Esophagus muscularis mucosa (tissue), 4 donors: ENCODE measurements around the gene KHDC1L. TPM values are rescaled to one million over a fixed set of nuclear protein-coding genes. Genes with fewer than 3 reads are reported as not detected.

Experiments used
- DNase-seq: peaks from one replicate; pipeline ENCODE4 v3.0.0-alpha.2; 2017; ENCODE audit errors: extremely low spot score
- H3K27ac ChIP-seq, 4 donors: fragments of 200-600 bp; sonication (generic); replicated peaks in 1 of 4; 1 replicate in 3 of 4; 2 replicates in 1 of 4; pipeline ENCODE4 v1.5.1; 2016 to 2019; ENCODE audit warnings: mild to moderate bottlenecking in 1 of 4
- H3K27me3 ChIP-seq, 4 donors: fragments of 200-600 bp; sonication (generic); one replicate each; pipeline versions ENCODE4 v1.5.1 to v1.6.0; 2016 to 2019
- H3K36me3 ChIP-seq, 4 donors: fragments of 200-600 bp; sonication (generic); one replicate each; pipeline ENCODE4 v1.5.1; 2016 to 2019
- H3K4me1 ChIP-seq, 4 donors: fragments of 200-600 bp; sonication (generic); one replicate each; pipeline ENCODE4 v1.5.1; 2016 to 2019
- H3K4me3 ChIP-seq, 4 donors: fragments of 200-600 bp; sonication (generic); 1 replicate in 2 of 4; 2 replicates in 2 of 4; pipeline ENCODE4 v1.5.1; 2016 to 2019; ENCODE audit warnings: mild to moderate bottlenecking in 4 of 4, moderate library complexity in 1 of 4
- H3K9me3 ChIP-seq, 4 donors: fragments of 200-600 bp; sonication (generic); 1 replicate in 3 of 4; 2 replicates in 1 of 4; pipeline ENCODE4 v1.5.1; 2016 to 2019
- CTCF ChIP-seq, 3 experiments: fragments of 200-600 bp in 2 of 3; fragments of 450-650 bp in 1 of 3; sonication (generic) in 2 of 3; IDR thresholded peaks; one replicate each; pipeline ENCODE4 v1.5.1; 2017 to 2019; ENCODE audit warnings: antibody characterized with exemption in 3 of 3, mild to moderate bottlenecking in 2 of 3, moderate library complexity in 1 of 3
- EP300 ChIP-seq: sonication (generic); formaldehyde crosslinking; IDR thresholded peaks from one replicate; pipeline ENCODE4 v1.6.1; 2017; ENCODE audit warnings: antibody characterized with exemption
- POLR2A ChIP-seq: fragments of 450-650 bp; IDR thresholded peaks from one replicate; pipeline ENCODE4 v1.6.1; 2017; ENCODE audit warnings: antibody characterized with exemption, moderate library complexity, mild to moderate bottlenecking, low read depth
- WGBS: methylation state at CpG from one replicate; pipeline ENCODE4 v1.1.5; 2018; 5-methylcytosine and 5-hydroxymethylcytosine counted together
- intact Hi-C: fragments of 100-400 bp; cut with DNase I; formaldehyde crosslinking; loops from one replicate; pipeline ENCODE4 v1.15.1; 2023
- total RNA-seq, 4 donors: library from RNA; depleted of rRNA; stranded (reverse); fragments of >200 nt; gene quantifications; one replicate each; pipeline versions ENCODE4 v1.1.0 to v1.2.1, GENCODE V29; 2016

Gene KHDC1L
- total RNA-seq, 4 donors from 2014 or later: 0.83 TPM; not detected in 3

- no peaks in the 10 kb centered on the region for H3K36me3 ChIP-seq
- H3K27me3 ChIP-seq: no peaks in the 10 kb centered on the region
- no peak for DNase-seq
- H3K27ac ChIP-seq: no peak overlapping the region
- TF ChIP-seq POLR2A: no peak
- no peak for TF ChIP-seq EP300
- TF ChIP-seq CTCF (IDR thresholded peaks at IDR 0.05): no peak
- WGBS: 89% methylated on average over 4 of the region's 4 CpGs
- intact Hi-C loops: no loop called here
- H3K9me3 ChIP-seq: no peaks in the 10 kb centered on the region
- H3K4me1 ChIP-seq: no peaks in the 10 kb centered on the region
- H3K4me3 ChIP-seq: no peak overlapping the region
Observed at GRCh38 chr6:73174646-73175045, 50.6 kb downstream of the KHDC1L start.

Other genes with a start within 250 kb of the KHDC1L start
- 1 to 10 TPM in 3 of 4 donors, not detected in 1; 1.3 to 2.5 (median 1.8) TPM for gene KHDC1, start 37.7 kb upstream of the KHDC1L start, total RNA-seq
- gene DPPA5, start 128.8 kb upstream of the KHDC1L start, total RNA-seq: not detected
- not detected for gene KHDC3L, start 137.2 kb upstream of the KHDC1L start, total RNA-seq
- not detected for gene OOEP, start 144.4 kb upstream of the KHDC1L start, total RNA-seq
- 1 to 10 TPM in 3 of 4 donors, under 1 TPM in 1; 0.80 to 3.5 (median 1.3) TPM for gene DDX43, start 169.3 kb upstream of the KHDC1L start, total RNA-seq
- gene CGAS, start 226.8 kb upstream of the KHDC1L start, total RNA-seq: 1 to 10 TPM; 2.4 to 6.1 (median 3.9) TPM
- gene MTO1, start 236.2 kb upstream of the KHDC1L start, total RNA-seq: 10 to 100 TPM; 15.2 to 38.6 (median 25.7) TPM